Measurements from ENCODE around the gene METTL25B.

METTL25B gene

GRCh38 chr1:156781585-156782186, 53.4 kb downstream of the METTL25B start:
- TF ChIP-seq, protein P1, sequence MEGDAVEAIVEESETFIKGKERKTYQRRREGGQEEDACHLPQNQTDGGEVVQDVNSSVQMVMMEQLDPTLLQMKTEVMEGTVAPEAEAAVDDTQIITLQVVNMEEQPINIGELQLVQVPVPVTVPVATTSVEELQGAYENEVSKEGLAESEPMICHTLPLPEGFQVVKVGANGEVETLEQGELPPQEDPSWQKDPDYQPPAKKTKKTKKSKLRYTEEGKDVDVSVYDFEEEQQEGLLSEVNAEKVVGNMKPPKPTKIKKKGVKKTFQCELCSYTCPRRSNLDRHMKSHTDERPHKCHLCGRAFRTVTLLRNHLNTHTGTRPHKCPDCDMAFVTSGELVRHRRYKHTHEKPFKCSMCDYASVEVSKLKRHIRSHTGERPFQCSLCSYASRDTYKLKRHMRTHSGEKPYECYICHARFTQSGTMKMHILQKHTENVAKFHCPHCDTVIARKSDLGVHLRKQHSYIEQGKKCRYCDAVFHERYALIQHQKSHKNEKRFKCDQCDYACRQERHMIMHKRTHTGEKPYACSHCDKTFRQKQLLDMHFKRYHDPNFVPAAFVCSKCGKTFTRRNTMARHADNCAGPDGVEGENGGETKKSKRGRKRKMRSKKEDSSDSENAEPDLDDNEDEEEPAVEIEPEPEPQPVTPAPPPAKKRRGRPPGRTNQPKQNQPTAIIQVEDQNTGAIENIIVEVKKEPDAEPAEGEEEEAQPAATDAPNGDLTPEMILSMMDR (IDR thresholded peaks at IDR 0.05; ENCODE audit: insufficient read depth, low read length, missing control alignments) = no peak
- ChIA-PET CTCF (interaction anchor here (0.9 to 3.1 kb wide), 15 partner anchors 9 to 109 kb away, joined by 3 to 22 read pairs (median 7); partner anchors contain the start of genes ISG20L2, METTL25B and NTRK1), POLR2A (no interaction called here)
- DNase-seq (ENCODE audit: low read depth, low spot score) = no peak
- H3K4me3 ChIP-seq (ENCODE audit: low read depth, low read length) = no peak overlapping the region

- POLR2A ChIA-PET = no interaction called here
- TF ChIP-seq, protein P1 (IDR thresholded peaks at IDR 0.05; ENCODE audit: insufficient read depth, low read length, missing control alignments) = no peak
- no peak for DNase-seq (ENCODE audit: low read depth, low spot score)
- CTCF ChIA-PET = interaction anchor here (1.1 to 2.4 kb wide), 5 partner anchors 11 to 74 kb away, joined by 3 to 24 read pairs (median 6); no protein-coding TSS in a partner anchor
- H3K4me3 ChIP-seq (ENCODE audit: low read depth, low read length) = no peak overlapping the region
These were observed 57.2 kb downstream of the METTL25B start for GRCh38 chr1:156785458-156785857.

Measured in AG04449 (cell line).